Activated B cell treated with CpG ODN at 0.5 μM for 24 hours (primary cell): ENCODE results near the gene STXBP5L. TPM values are rescaled to one million over a fixed set of nuclear protein-coding genes. Genes with fewer than 3 reads are reported as not detected.
"Not testable (repeated sequence)": the region's sequence is repeated elsewhere in the genome, so short reads cannot be mapped to it uniquely, and the experiment has no call there.

Experiments used
- ATAC-seq: fragments of 200-7000 bp; cut with Tn5 transposase; one replicate; pipeline ENCODE4 v1.10.0; 2021; ENCODE audit warnings: low read depth, mild to moderate bottlenecking, moderate library complexity
- CTCF ChIA-PET: fragments of 350-600 bp; sonication (Branson Sonifier 250); formaldehyde crosslinking; loops from one replicate; lab custom pipeline; 2021; ENCODE audit warnings: antibody characterized with exemption; lab: Charles Lee
- POLR2A ChIA-PET: fragments of 350-600 bp; sonication (Branson Sonifier 250); formaldehyde crosslinking; loops from one replicate; lab custom pipeline; 2021; ENCODE audit warnings: antibody characterized with exemption; lab: Charles Lee
- DNase-seq: peaks from one replicate; pipeline ENCODE4 v3.0.0; 2022
- H3K27ac Mint-ChIP-seq: one replicate; pipeline ENCODE4 v1.8.0; 2020; ENCODE audit warnings: mixed read lengths
- H3K27me3 Mint-ChIP-seq: one replicate; pipeline ENCODE4 v1.8.0; 2021; ENCODE audit warnings: mixed read lengths
- H3K36me3 Mint-ChIP-seq: one replicate; pipeline ENCODE4 v1.8.0; 2021; ENCODE audit warnings: low read depth, mixed read lengths
- H3K4me1 Mint-ChIP-seq: one replicate; pipeline ENCODE4 v1.8.0; 2021; ENCODE audit warnings: mixed read lengths
- H3K4me3 Mint-ChIP-seq: one replicate; pipeline ENCODE4 v1.8.0; 2020; ENCODE audit warnings: mild to moderate bottlenecking, mixed read lengths
- H3K9me3 Mint-ChIP-seq: one replicate; pipeline ENCODE4 v1.8.0; 2020; ENCODE audit warnings: mixed read lengths
- CTCF ChIP-seq: fragments of 200-600 bp; IDR thresholded peaks from one replicate; pipeline ENCODE4 v1.8.0; 2022; ENCODE audit warnings: antibody characterized with exemption, mild to moderate bottlenecking
- intact Hi-C: fragments of 100-400 bp; cut with micrococcal nuclease; formaldehyde crosslinking; loops from one replicate; pipeline ENCODE4 v1.15.1; 2024
- total RNA-seq: library from RNA; stranded (reverse); gene quantifications from 2 replicates; pipeline ENCODE4 v1.2.3, GENCODE V29; 2022

STXBP5L gene
- total RNA-seq, 1 donor from 2014 or later: not detected

- H3K9me3 Mint-ChIP-seq: no peaks in the 10 kb centered on the region
- no peak for TF ChIP-seq CTCF
- ChIA-PET POLR2A (no interaction called here), CTCF (no interaction called here)
- H3K36me3 Mint-ChIP-seq: no peaks in the 10 kb centered on the region
- DNase-seq: no peak
- no peak overlapping the region for H3K27ac Mint-ChIP-seq
- no peak overlapping the region for H3K4me3 Mint-ChIP-seq
- H3K4me1 Mint-ChIP-seq: no peaks in the 10 kb centered on the region
- no peak for ATAC-seq
- no peaks in the 10 kb centered on the region for H3K27me3 Mint-ChIP-seq
- intact Hi-C loops: no loop called here
Measured at GRCh38 chr3:121073011-121073410, 165.0 kb downstream of the STXBP5L start.

- no peak overlapping the region for H3K4me3 Mint-ChIP-seq
- ChIA-PET CTCF (no interaction called here), POLR2A (no interaction called here)
- H3K36me3 Mint-ChIP-seq: no peaks in the 10 kb centered on the region
- no peak for TF ChIP-seq CTCF
- intact Hi-C loops: no loop called here
- ATAC-seq (no peak), DNase-seq (no peak)
- H3K27ac Mint-ChIP-seq: no peak overlapping the region
- H3K4me1 Mint-ChIP-seq: no peaks in the 10 kb centered on the region
- H3K27me3 Mint-ChIP-seq: no peaks in the 10 kb centered on the region
- H3K9me3 Mint-ChIP-seq: no peaks in the 10 kb centered on the region
Measured at GRCh38 chr3:121075191-121075590, 167.2 kb downstream of the STXBP5L start.

GRCh38 chr3:121078378-121079101 is 170.5 kb downstream of the STXBP5L start:
- H3K4me3 Mint-ChIP-seq, H3K9me3 Mint-ChIP-seq, H3K27ac Mint-ChIP-seq, ATAC-seq, intact Hi-C loops, DNase-seq, CTCF ChIA-PET, H3K4me1 Mint-ChIP-seq, H3K36me3 Mint-ChIP-seq, H3K27me3 Mint-ChIP-seq, POLR2A ChIA-PET: not testable (repeated sequence)

- Mint-ChIP-seq H3K27ac (no peak overlapping the region), H3K27me3 (no peaks in the 10 kb centered on the region), H3K9me3 (peaks cover 2% of the 10 kb centered on the region), H3K4me1 (no peaks in the 10 kb centered on the region), H3K36me3 (no peaks in the 10 kb centered on the region), H3K4me3 (no peak overlapping the region)
- intact Hi-C loops: no loop called here
- POLR2A ChIA-PET: no interaction called here
- CTCF ChIA-PET: no interaction called here
- ATAC-seq (no peak), DNase-seq (no peak)
- TF ChIP-seq CTCF: no peak
Measured at GRCh38 chr3:121096953-121097352, 188.9 kb downstream of the STXBP5L start.

- H3K4me3 Mint-ChIP-seq, H3K9me3 Mint-ChIP-seq, H3K27ac Mint-ChIP-seq, ATAC-seq, H3K27me3 Mint-ChIP-seq, H3K36me3 Mint-ChIP-seq, DNase-seq, CTCF ChIA-PET, intact Hi-C loops, POLR2A ChIA-PET, H3K4me1 Mint-ChIP-seq: not testable (repeated sequence)
Measured at GRCh38 chr3:121111086-121111485, 203.1 kb downstream of the STXBP5L start.

- Mint-ChIP-seq H3K4me1 (no peaks in the 10 kb centered on the region), H3K4me3 (no peak overlapping the region), H3K9me3 (peaks cover 3% of the 10 kb centered on the region), H3K27ac (no peak overlapping the region), H3K36me3 (no peaks in the 10 kb centered on the region), H3K27me3 (no peaks in the 10 kb centered on the region)
- intact Hi-C loops: no loop called here
- no peak for TF ChIP-seq CTCF
- DNase-seq: no peak
- no peak for ATAC-seq
- ChIA-PET POLR2A (no interaction called here), CTCF (no interaction called here)
Measured at GRCh38 chr3:121111914-121112612, 204.1 kb downstream of the STXBP5L start.
